Measurements from ENCODE around the gene CDC25C.

CDC25C gene

GRCh38 chr5:138346889-138347288 is 15.3 kb upstream of the CDC25C start:
- H3K36me3 ChIP-seq (ENCODE audit: control insufficient read depth, insufficient read depth, low read length): peaks cover 31% of the 10 kb centered on the region
- TF ChIP-seq CTCF (IDR thresholded peaks at IDR 0.05; ENCODE audit: insufficient read depth, low read length, poor library complexity, severe bottlenecking): no peak
- H3K4me3 ChIP-seq (replicated peaks; ENCODE audit: low read depth, low read length): no peak overlapping the region
- H3K27me3 ChIP-seq (replicated peaks; ENCODE audit: control insufficient read depth, insufficient read depth, low read length): no peaks in the 10 kb centered on the region
- DNase-seq (ENCODE audit: extremely low read depth, insufficient read length): no peak

- no peaks in the 10 kb centered on the region for H3K27me3 ChIP-seq (replicated peaks; ENCODE audit: control insufficient read depth, insufficient read depth, low read length)
- no peak for TF ChIP-seq CTCF (IDR thresholded peaks at IDR 0.05; ENCODE audit: insufficient read depth, low read length, poor library complexity, severe bottlenecking)
- no peak for DNase-seq (ENCODE audit: extremely low read depth, insufficient read length)
- H3K4me3 ChIP-seq (replicated peaks; ENCODE audit: low read depth, low read length): no peak overlapping the region
- H3K36me3 ChIP-seq (ENCODE audit: control insufficient read depth, insufficient read depth, low read length): peaks cover 41% of the 10 kb centered on the region
Measured at GRCh38 chr5:138344887-138345622, 13.5 kb upstream of the CDC25C start.

GRCh38 chr5:138340008-138340407 is 8.4 kb upstream of the CDC25C start:
- H3K27me3 ChIP-seq (replicated peaks; ENCODE audit: control insufficient read depth, insufficient read depth, low read length): no peaks in the 10 kb centered on the region
- H3K36me3 ChIP-seq (ENCODE audit: control insufficient read depth, insufficient read depth, low read length): peaks cover 19% of the 10 kb centered on the region
- H3K4me3 ChIP-seq (replicated peaks; ENCODE audit: low read depth, low read length): peak overlapping the region; percentile 89
- no peak for DNase-seq (ENCODE audit: extremely low read depth, insufficient read length)
- TF ChIP-seq CTCF (IDR thresholded peaks at IDR 0.05; ENCODE audit: insufficient read depth, low read length, poor library complexity, severe bottlenecking): no peak

- Histone ChIP-seq H3K27me3 (replicated peaks; ENCODE audit: control insufficient read depth, insufficient read depth, low read length) (no peaks in the 10 kb centered on the region), H3K4me3 (replicated peaks; ENCODE audit: low read depth, low read length) (peak overlapping the region; percentile 89), H3K36me3 (ENCODE audit: control insufficient read depth, insufficient read depth, low read length) (peaks cover 16% of the 10 kb centered on the region)
- no peak for TF ChIP-seq CTCF (IDR thresholded peaks at IDR 0.05; ENCODE audit: insufficient read depth, low read length, poor library complexity, severe bottlenecking)
- no peak for DNase-seq (ENCODE audit: extremely low read depth, insufficient read length)
Measured at GRCh38 chr5:138339464-138339863, 7.9 kb upstream of the CDC25C start.

GRCh38 chr5:138339091-138339456 is 7.5 kb upstream of the CDC25C start:
- no peak for DNase-seq (ENCODE audit: extremely low read depth, insufficient read length)
- no peak for TF ChIP-seq CTCF (IDR thresholded peaks at IDR 0.05; ENCODE audit: insufficient read depth, low read length, poor library complexity, severe bottlenecking)
- Histone ChIP-seq H3K36me3 (ENCODE audit: control insufficient read depth, insufficient read depth, low read length) (peaks cover 15% of the 10 kb centered on the region), H3K4me3 (replicated peaks; ENCODE audit: low read depth, low read length) (peak overlapping the region; percentile 89), H3K27me3 (replicated peaks; ENCODE audit: control insufficient read depth, insufficient read depth, low read length) (no peaks in the 10 kb centered on the region)
